Activated CD8-positive, alpha-beta memory T cell treated with anti-CD3 and anti-CD28 coated beads for 4 hours (primary cell): ENCODE data around the gene SPDYA.
A peak's percentile ranks its signal among the peaks of the same experiment; 100 is the strongest.

Experiments used
- DNase-seq, 2 donors: peaks; one replicate each; pipeline ENCODE4 v3.0.0-alpha.2; 2020; ENCODE audit warnings: low read depth in 2 of 2

SPDYA gene

GRCh38 chr2:28824870-28825269, 14.2 kb downstream of the SPDYA start:
- DNase-seq = no peak

- no peak for DNase-seq
Measured at GRCh38 chr2:28828382-28828781, 17.7 kb downstream of the SPDYA start.

DNA sequence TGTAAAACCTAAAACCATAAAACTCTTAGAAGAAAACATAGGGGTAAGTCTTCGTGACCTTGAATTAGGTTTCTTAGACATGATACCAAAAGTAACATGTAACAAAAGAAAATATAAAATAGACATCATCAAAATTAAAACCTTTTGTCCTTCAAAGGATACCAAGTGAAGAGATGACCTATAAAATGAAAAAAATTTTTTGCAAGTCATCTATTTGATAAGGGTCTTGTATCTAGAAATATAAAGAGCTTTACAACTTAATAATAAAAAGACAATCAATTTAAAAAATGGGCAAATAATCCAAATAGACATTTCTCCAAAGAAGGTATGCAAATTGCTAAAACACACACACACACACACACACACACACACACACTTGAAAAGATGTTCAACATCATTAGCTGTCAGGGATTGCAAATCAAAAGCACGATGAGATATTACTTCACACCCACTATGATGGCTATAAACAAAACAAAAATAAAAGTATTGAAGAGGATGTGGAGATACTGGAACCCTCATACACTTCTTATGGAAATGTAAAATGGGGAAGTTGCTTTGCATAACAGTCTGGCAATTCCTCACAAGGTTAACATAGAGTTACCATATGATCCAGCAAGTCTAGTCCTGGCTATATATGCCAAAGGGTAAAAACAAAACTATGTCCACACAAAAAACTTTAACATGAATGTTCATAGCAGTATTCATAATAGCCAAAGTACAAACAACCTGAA, 23.3 kb downstream of the SPDYA start:
- no peak for DNase-seq

DNA sequence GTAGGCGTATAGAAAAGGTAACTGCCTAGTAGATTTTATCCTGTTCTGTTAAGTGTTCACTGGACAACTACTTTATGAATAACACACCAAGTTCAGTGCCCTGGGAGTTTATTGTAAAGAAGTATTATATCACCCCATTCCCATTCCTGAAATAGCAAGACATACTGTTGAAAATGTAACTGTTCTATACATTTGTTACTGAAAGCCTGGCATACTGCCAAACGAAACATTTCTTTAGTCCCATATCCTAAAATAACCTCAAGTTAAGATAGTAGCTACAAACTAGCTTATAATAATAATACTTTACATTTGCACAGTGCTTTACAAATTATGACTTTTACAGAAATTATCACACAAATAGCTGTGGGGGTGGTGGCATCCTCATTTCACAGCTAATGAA, 25.1 kb downstream of the SPDYA start:
- no peak for DNase-seq

DNA sequence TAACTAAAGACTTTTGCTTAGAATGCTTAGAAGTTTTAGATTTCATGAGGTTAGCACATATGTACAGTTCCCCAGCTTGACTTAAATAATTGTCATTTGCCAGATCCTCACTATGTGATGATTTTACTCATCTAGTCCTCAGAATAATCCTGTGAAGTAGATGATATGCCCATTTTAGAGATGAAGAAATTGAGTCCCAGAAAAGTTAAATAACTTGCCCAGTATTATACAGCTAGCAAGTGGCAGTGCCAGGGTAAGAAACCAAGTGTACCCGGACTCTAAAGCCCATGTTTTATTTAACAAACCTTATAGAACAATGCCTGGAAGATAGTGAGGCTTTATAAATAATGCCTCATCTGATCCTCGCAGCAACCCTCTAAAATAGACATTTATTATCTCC, 28.3 kb downstream of the SPDYA start:
- no peak for DNase-seq

DNA sequence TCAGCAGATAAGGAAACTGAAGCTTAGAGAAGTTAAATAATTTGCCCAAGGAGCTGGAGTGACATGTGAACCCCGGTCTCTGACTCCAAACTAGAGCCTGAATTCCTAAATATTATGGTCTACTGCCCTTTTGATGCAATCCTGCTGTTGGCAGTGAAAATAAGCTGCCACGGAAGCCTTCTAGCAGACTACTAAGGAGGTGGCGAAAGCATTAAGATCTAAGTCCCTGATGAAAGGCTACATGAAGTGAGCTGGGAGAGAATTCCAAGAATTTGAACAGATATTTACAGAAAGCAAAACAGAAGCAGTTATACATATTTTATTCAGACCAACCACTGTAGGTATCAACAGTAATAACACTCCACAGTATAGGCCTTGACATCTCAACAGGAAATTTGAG, 31.4 kb downstream of the SPDYA start:
- DNase-seq = no peak

DNA sequence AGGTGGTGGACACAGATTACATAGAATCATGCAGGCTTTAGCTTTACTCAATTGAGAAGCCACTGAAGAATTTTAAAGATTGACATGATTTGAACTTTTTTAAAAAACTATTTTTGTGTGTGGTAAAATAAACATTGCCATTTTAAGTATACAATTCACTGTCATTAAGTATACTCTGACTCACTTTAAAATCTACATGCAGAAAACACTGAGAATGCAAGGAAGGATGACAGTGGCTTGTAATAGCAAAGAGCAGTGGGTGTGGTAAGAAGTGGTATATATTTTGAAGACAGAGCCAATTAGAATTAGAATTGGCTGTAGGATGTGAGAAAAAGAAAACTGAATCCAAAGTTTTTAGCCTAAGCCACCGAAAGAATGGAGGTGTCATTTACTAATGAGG, 44.6 kb downstream of the SPDYA start:
- no peak for DNase-seq

GRCh38 chr2:28855977-28856376, 45.3 kb downstream of the SPDYA start:
- DNase-seq = no peak

DNA sequence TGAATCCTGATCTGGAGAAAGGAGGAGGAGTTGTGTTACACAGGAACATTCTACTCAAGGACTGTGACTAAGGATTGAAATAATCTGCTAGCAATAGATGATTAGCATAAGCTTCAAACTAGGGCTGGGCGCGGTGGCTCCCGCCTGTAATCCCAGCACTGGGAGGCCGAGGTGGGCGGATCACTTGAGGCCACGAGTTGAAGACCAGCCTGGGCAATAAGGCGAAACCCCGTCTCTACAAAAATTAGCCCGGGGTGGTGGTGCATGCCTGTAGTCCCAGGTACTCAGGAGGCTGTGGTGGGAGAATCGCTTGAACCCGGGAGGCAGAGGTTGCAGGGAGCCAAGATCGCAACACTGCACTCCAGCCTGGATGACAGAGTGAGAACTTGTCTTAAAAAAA, 58.0 kb downstream of the SPDYA start:
- no peak for DNase-seq

- DNase-seq = no peak
Measured at GRCh38 chr2:28869494-28870145, 59.0 kb downstream of the SPDYA start.

GRCh38 chr2:28870146-28870891, 59.7 kb downstream of the SPDYA start, which contains the start of gene TRMT61B:
TSS of gene TRMT61B (minus strand) at chr2:28870309. CDS start at chr2:28870277, 32 bp downstream.
- DNase-seq = peak; percentile 94 to 96

DNA sequence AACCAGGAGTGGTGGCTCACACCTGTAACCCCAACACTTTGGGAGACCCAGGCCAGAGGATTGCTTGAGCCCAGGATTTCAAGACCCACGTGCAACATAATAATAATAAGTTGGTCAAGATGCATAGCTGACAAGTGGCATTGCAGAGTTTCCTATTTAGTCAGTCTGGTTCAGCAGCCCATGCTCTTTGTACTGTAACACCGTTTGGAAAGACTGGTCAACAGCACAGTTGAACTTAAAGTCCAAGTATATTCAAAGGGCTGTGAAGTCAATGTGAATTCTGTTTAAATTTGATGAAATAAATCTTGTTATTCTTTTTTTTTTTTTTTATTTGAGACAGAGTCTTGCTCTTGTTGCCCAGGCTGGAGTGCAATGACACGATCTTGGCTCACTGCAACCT, 61.0 kb downstream of the SPDYA start:
- DNase-seq = no peak

DNA sequence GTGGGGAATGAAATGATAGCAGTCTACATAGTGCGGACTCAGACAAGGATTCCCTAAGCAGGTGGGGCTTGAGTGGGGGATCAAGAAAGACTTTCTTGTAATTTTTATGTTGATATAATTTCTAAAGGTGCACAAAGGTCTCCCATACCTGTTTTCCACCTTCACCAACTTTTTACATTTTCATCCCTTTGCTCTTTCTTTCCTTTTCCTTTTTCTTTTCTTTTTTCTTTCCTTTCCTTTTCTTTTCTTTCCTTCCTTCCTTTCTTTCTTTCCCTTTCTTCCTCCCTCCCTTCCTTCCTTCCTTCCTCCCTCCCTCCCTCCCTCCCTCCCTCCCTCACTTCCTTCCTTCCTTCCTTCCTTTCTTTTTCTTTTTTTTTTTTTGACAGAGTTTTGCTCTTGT, 69.6 kb downstream of the SPDYA start:
- no peak for DNase-seq

DNA sequence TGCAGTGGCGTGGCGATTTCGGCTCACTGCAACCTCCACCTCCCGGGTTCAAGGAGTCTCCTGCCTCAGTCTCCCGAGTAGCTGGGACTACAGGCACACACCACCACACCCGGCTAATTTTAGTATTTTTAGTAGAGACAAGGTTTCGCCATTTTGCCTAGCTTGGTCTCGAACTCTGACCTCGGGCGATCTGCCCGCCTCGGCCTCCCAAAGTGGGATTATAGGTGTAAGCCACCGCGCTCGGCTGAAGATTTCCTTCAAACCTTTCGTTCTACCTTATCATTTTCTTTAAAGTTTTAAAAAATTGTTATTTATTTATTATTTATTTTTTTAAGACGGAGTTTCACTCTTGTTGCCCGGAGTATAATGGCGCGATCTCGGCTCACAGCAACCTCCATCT, 82.9 kb downstream of the SPDYA start:
- DNase-seq = no peak

- DNase-seq = peak; percentile 94 to 96
Measured at GRCh38 chr2:28894470-28895188, 84.0 kb downstream of the SPDYA start, which contains the start of gene WDR43. TSS of gene WDR43 (plus strand) at chr2:28894667. CDS start at chr2:28894699, 32 bp downstream.

GRCh38 chr2:28895189-28895893, 84.7 kb downstream of the SPDYA start:
- peak; percentile 15 for DNase-seq

- no peak for DNase-seq
Measured at GRCh38 chr2:28896906-28897305, 86.3 kb downstream of the SPDYA start.

GRCh38 chr2:28898048-28898447, 87.4 kb downstream of the SPDYA start:
- DNase-seq = no peak
